ENCODE data around the gene WDR35. TPM values are rescaled to one million over a fixed set of nuclear protein-coding genes. Genes with fewer than 3 reads are reported as not detected.

The WDR35 gene
- total RNA-seq, 4 donors from 2014 or later = 6.4 to 11.0 (median 7.6) TPM

- TF ChIP-seq CTCF (IDR thresholded peaks at IDR 0.05; ENCODE audit: low read depth) = no peak
Measured at GRCh38 chr2:19870792-19871191, 119.1 kb downstream of the WDR35 start.

- TF ChIP-seq CTCF (IDR thresholded peaks at IDR 0.05; ENCODE audit: low read depth) = no peak
Measured at GRCh38 chr2:19868701-19869580, 121.0 kb downstream of the WDR35 start.

GRCh38 chr2:19868224-19868623 lies 121.7 kb downstream of the WDR35 start:
- TF ChIP-seq CTCF (IDR thresholded peaks at IDR 0.05; ENCODE audit: low read depth) = no peak

GRCh38 chr2:19866771-19867170 lies 123.1 kb downstream of the WDR35 start:
- no peak for TF ChIP-seq CTCF (IDR thresholded peaks at IDR 0.05; ENCODE audit: low read depth)

- TF ChIP-seq CTCF (IDR thresholded peaks at IDR 0.05; ENCODE audit: low read depth) = no peak
Measured at GRCh38 chr2:19865151-19865550, 124.8 kb downstream of the WDR35 start.

GRCh38 chr2:19864381-19864780 lies 125.5 kb downstream of the WDR35 start:
- TF ChIP-seq CTCF (IDR thresholded peaks at IDR 0.05; ENCODE audit: low read depth) = no peak

GRCh38 chr2:19863303-19864041 lies 126.4 kb downstream of the WDR35 start:
- TF ChIP-seq CTCF (IDR thresholded peaks at IDR 0.05; ENCODE audit: low read depth) = no peak

Measured in subcutaneous adipose tissue (tissue), 4 donors.